Endothelial cell (in vitro differentiated cells): ENCODE results near the gene MIPEP. TPM values are rescaled to one million over a fixed set of nuclear protein-coding genes. Genes with fewer than 3 reads are reported as not detected.

Experiments
- DNase-seq: peaks from one replicate; pipeline ENCODE4 v3.0.0; 2021; ENCODE audit warnings: low spot score
- H3K27ac Mint-ChIP-seq: one replicate; pipeline ENCODE4 v1.8.0; 2021; ENCODE audit warnings: mixed read lengths, inconsistent platforms; ENCODE audit not compliant: unreplicated experiment
- H3K27me3 Mint-ChIP-seq: one replicate; pipeline ENCODE4 v1.8.0; 2021; ENCODE audit warnings: mild to moderate bottlenecking, moderate library complexity, mixed read lengths, inconsistent platforms; ENCODE audit not compliant: unreplicated experiment
- H3K36me3 Mint-ChIP-seq: one replicate; pipeline ENCODE4 v1.8.0; 2021; ENCODE audit warnings: mild to moderate bottlenecking, low read depth, mixed read lengths, inconsistent platforms; ENCODE audit not compliant: unreplicated experiment
- H3K4me1 Mint-ChIP-seq: one replicate; pipeline ENCODE4 v1.8.0; 2021; ENCODE audit warnings: mild to moderate bottlenecking, mixed read lengths, inconsistent platforms; ENCODE audit not compliant: unreplicated experiment
- H3K4me3 Mint-ChIP-seq: one replicate; pipeline ENCODE4 v1.8.0; 2021; ENCODE audit warnings: mild to moderate bottlenecking, mixed read lengths, inconsistent platforms; ENCODE audit not compliant: unreplicated experiment
- H3K9me3 Mint-ChIP-seq: one replicate; pipeline ENCODE4 v1.8.0; 2021; ENCODE audit warnings: mixed read lengths, inconsistent platforms; ENCODE audit not compliant: unreplicated experiment
- total RNA-seq: library from RNA; stranded (reverse); fragmentation: NEBNext Ultra II Directional; extraction: Animal tissue kit (Norgen Biotek cat#: 25700); gene quantifications from one replicate; pipeline ENCODE4 v1.2.1, GENCODE V29; 2021; ENCODE audit not compliant: unreplicated experiment
- TF ChIP-seq, protein P1 (sequence below): fragments of 200-600 bp; sonication (generic); IDR thresholded peaks from one replicate; pipeline ENCODE4 v1.5.0; 2021; ENCODE audit warnings: antibody characterized with exemption; ENCODE audit not compliant: unreplicated experiment

MIPEP gene
- total RNA-seq, 1 donor from 2014 or later = 8.8 TPM

DNA sequence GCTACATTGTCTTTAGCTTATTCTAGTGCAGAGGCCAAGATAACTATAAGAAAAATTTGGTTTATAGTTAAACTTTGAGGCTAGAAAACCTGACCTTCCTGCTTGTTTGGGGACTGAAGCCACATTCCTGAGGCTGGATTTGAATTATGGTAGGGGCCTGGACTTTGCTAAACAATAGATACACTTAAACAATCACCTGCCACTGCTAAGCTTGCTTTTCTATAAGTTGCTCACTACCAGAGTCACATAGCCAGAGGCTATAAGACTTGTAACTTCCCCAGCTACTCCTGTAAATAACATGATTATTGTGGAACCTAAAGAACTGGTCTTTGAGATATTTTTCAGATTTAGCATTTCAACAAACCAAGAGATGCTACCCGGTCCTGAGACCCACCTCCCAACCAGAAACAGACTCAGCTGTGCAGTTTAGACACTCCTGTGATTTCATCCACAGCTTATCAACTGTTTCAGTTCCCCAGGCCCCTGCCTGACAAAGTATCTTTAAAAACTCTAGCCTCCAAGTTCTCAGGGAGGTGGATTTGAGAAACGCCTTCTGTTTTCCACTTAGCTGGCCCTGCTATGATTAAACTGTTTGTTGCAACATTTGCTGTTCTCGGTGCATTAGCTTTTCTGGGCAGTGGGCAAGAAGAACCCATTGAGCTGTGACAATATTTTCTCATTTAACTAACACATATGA lies 77.7 kb downstream of the MIPEP start:
- no peak overlapping the region for H3K4me3 Mint-ChIP-seq
- no peak overlapping the region for H3K27ac Mint-ChIP-seq
- TF ChIP-seq, protein P1, sequence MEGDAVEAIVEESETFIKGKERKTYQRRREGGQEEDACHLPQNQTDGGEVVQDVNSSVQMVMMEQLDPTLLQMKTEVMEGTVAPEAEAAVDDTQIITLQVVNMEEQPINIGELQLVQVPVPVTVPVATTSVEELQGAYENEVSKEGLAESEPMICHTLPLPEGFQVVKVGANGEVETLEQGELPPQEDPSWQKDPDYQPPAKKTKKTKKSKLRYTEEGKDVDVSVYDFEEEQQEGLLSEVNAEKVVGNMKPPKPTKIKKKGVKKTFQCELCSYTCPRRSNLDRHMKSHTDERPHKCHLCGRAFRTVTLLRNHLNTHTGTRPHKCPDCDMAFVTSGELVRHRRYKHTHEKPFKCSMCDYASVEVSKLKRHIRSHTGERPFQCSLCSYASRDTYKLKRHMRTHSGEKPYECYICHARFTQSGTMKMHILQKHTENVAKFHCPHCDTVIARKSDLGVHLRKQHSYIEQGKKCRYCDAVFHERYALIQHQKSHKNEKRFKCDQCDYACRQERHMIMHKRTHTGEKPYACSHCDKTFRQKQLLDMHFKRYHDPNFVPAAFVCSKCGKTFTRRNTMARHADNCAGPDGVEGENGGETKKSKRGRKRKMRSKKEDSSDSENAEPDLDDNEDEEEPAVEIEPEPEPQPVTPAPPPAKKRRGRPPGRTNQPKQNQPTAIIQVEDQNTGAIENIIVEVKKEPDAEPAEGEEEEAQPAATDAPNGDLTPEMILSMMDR = no peak
- peaks cover 7% of the 10 kb centered on the region for H3K4me1 Mint-ChIP-seq
- DNase-seq = no peak
- no peaks in the 10 kb centered on the region for H3K9me3 Mint-ChIP-seq
- no peaks in the 10 kb centered on the region for H3K27me3 Mint-ChIP-seq
- H3K36me3 Mint-ChIP-seq = no peaks in the 10 kb centered on the region

DNA sequence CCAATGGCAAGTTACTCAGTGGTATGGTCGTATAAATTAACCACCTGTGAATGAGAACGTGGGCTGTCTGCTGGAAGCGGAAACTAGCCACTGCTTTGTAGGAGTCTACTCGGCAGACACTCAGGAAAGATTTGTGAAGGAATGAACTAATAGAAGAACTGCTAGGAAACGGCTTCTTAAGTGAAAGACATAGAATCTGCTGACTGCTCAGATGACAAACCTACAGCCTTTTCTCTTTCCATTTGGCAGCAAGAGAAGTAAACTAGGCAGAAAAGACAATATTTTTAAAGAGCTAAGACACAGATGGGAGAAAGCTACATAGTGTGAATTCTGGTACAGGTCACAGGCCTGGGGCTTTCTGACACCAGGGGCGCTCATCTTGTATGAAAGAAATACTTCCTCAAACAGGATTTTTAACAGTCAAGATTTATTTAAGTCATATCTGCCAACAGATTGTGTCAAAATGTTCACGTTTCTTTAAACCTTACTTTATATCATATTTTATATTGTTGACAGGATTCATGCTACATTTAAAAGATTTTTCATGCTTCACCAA lies 78.4 kb downstream of the MIPEP start:
- Mint-ChIP-seq H3K36me3 (no peaks in the 10 kb centered on the region), H3K27ac (no peak overlapping the region), H3K4me1 (peaks cover 7% of the 10 kb centered on the region), H3K9me3 (no peaks in the 10 kb centered on the region), H3K27me3 (no peaks in the 10 kb centered on the region), H3K4me3 (no peak overlapping the region)
- TF ChIP-seq, protein P1 = no peak
- DNase-seq = no peak

DNA sequence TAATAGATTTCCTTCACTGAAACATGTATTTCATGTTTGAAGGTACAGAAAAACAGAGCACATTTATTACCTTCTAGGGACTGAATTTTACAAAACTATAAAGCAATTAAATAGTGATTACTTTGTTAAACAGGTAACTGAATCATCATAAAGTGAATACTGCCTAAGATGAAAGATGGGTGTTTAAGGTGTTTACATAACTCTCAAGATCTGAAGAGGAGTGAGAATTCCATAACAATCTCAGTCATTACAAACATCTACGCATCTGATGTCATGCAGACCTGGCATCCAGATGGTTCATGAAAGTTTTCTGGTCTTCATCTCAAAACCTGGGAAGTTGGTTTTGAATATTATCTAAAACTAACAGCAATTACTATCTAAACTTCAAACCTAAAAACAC lies 80.4 kb downstream of the MIPEP start:
- Mint-ChIP-seq H3K36me3 (no peaks in the 10 kb centered on the region), H3K4me3 (no peak overlapping the region), H3K27me3 (no peaks in the 10 kb centered on the region), H3K27ac (no peak overlapping the region), H3K9me3 (no peaks in the 10 kb centered on the region), H3K4me1 (peaks cover 7% of the 10 kb centered on the region)
- TF ChIP-seq, protein P1 = no peak
- no peak for DNase-seq

DNA sequence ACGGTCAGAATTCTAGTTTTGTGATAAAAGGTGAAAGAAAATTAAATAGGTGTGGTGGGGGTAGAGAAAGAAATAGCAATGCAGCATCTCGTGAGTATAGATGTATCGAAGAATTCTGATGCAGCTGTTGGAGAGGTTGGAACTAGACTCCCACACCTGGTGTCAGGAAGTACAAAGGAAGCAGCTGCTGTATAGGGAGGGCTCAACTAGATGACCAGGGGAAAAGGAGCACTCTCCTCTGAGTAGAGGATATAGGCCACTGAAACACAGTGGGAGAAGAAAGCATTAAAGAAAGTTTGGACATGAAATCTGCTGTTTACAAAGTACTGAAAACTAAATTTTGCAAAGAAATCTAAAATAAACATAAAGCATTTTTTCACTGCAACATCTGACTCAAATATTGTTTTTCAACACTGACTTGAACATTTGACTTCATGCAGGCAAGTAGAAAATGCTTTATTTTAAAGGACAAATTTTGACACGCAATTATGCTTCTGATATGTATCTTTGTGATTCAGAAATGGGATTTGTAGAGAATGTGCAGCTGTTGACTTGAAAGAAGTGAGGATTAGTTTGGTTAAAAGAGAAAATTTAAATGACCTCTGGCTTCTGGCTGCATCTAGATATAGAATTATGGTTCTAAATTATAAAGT lies 82.2 kb downstream of the MIPEP start:
- H3K36me3 Mint-ChIP-seq = no peaks in the 10 kb centered on the region
- H3K27me3 Mint-ChIP-seq = no peaks in the 10 kb centered on the region
- H3K4me1 Mint-ChIP-seq = peaks cover 7% of the 10 kb centered on the region
- no peak for DNase-seq
- no peak overlapping the region for H3K4me3 Mint-ChIP-seq
- no peaks in the 10 kb centered on the region for H3K9me3 Mint-ChIP-seq
- TF ChIP-seq, protein P1 = no peak
- H3K27ac Mint-ChIP-seq = no peak overlapping the region

DNA sequence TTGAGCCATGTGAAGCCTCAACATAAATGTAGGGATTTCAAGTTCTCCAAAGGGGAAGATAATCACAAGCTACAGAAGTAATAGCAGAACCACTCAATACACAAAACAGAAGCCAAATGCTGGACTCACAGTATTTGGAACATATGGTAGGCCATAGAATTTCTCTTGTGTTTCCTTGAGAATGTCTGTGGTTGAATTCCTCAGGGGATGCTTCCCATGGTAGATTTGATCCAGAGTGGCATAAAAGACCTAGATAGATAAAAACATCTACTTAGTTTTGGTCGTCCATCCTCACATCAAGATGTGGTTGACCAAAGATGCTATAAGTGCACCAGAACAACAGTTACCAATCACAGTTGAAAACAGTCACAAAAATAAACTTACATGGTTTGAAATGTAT lies 83.4 kb downstream of the MIPEP start:
- Mint-ChIP-seq H3K27ac (no peak overlapping the region), H3K36me3 (no peaks in the 10 kb centered on the region), H3K4me1 (peaks cover 3% of the 10 kb centered on the region), H3K9me3 (no peaks in the 10 kb centered on the region), H3K27me3 (no peaks in the 10 kb centered on the region), H3K4me3 (no peak overlapping the region)
- no peak for DNase-seq
- TF ChIP-seq, protein P1 = no peak
